ENCODE data around the gene PRPF38A. TPM values are rescaled to one million over a fixed set of nuclear protein-coding genes. Genes with fewer than 3 reads are reported as not detected.

PRPF38A gene
- total and polyA plus RNA-seq, 4 donors = 5.9 to 10.3 (median 8.6) TPM

GRCh38 chr1:52366517-52366827 is 37.9 kb upstream of the PRPF38A start:
- Histone ChIP-seq H3K4me3 (ENCODE audit: low read depth in 1 of 3, low read length in 3 of 3) (peak overlapping the region; percentile 46 to 90 (median 59)), H3K9me3 (ENCODE audit: control insufficient read depth in 4 of 4, low read length in 3 of 4) (no peaks in the 10 kb centered on the region), H3K27me3 (ENCODE audit: control insufficient read depth in 4 of 4, insufficient read depth in 4 of 4, low read length in 3 of 4) (no peaks in the 10 kb centered on the region), H3K36me3 (ENCODE audit: control insufficient read depth in 4 of 4, insufficient read depth in 3 of 4, low read depth in 1 of 4, low read length in 3 of 4) (peaks cover 0 to 13% (median 9%) of the 10 kb centered on the region in 4 donors), H3K27ac (ENCODE audit: low read depth in 1 of 2, low read length in 2 of 2) (peak overlapping the region; percentile 72 to 90), H3K9ac (ENCODE audit: low read depth in 1 of 2, low read length in 2 of 2) (no peak overlapping the region), H3K4me1 (ENCODE audit: control insufficient read depth in 4 of 4, insufficient read depth in 4 of 4, low read length in 3 of 4) (peaks cover 4 to 24% (median 17%) of the 10 kb centered on the region in 4 donors)
- WGBS = 33% methylated on average over 8 of the region's 8 CpGs
- TF ChIP-seq HNF4G (IDR thresholded peaks at IDR 0.05) = no peak
- TF ChIP-seq HNF4A (conservative IDR thresholded peaks at IDR 0.05) = peak in 1 of 2 donors; percentile 13
- no peak for TF ChIP-seq ZBTB33 (IDR thresholded peaks at IDR 0.05)
- TF ChIP-seq RAD21 (IDR thresholded peaks at IDR 0.05) = no peak
- no peak for TF ChIP-seq REST (IDR thresholded peaks at IDR 0.05)
- no peak for DNase-seq (ENCODE audit: low spot score)

- 95% methylated on average over 5 of the region's 5 CpGs for WGBS
- Histone ChIP-seq H3K27ac (ENCODE audit: low read depth in 1 of 2, low read length in 2 of 2) (no peak overlapping the region), H3K4me1 (ENCODE audit: control insufficient read depth in 4 of 4, insufficient read depth in 4 of 4, low read length in 3 of 4) (peaks cover 4 to 24% (median 17%) of the 10 kb centered on the region in 4 donors)
These were observed 37.1 kb upstream of the PRPF38A start for GRCh38 chr1:52367272-52367671.

More at GRCh38 chr1:52367272-52367671, 37.1 kb upstream of the PRPF38A start:
- H3K36me3 ChIP-seq (ENCODE audit: control insufficient read depth in 4 of 4, insufficient read depth in 3 of 4, low read depth in 1 of 4, low read length in 3 of 4) = peaks cover 0 to 5% (median 2%) of the 10 kb centered on the region in 4 donors
- H3K27me3 ChIP-seq (ENCODE audit: control insufficient read depth in 4 of 4, insufficient read depth in 4 of 4, low read length in 3 of 4) = no peaks in the 10 kb centered on the region
- no peak for DNase-seq (ENCODE audit: low spot score)
- no peaks in the 10 kb centered on the region for H3K9me3 ChIP-seq (ENCODE audit: control insufficient read depth in 4 of 4, low read length in 3 of 4)
- H3K9ac ChIP-seq (ENCODE audit: low read depth in 1 of 2, low read length in 2 of 2) = no peak overlapping the region
- H3K4me3 ChIP-seq (ENCODE audit: low read depth in 1 of 3, low read length in 3 of 3) = no peak overlapping the region
- TF ChIP-seq GABPA (IDR thresholded peaks at IDR 0.05 in 1 of 2, conservative IDR thresholded peaks at IDR 0.05 in 1 of 2) = no peak
- TF ChIP-seq RAD21 (IDR thresholded peaks at IDR 0.05) = no peak
- no peak for TF ChIP-seq EGR1 (IDR thresholded peaks at IDR 0.05; ENCODE audit: low read depth in 2 of 2)
- no peak for TF ChIP-seq FOXA2 (IDR thresholded peaks at IDR 0.05)
- TF ChIP-seq ATF3 (IDR thresholded peaks at IDR 0.05) = no peak
- no peak for TF ChIP-seq TAF1 (conservative IDR thresholded peaks at IDR 0.05)
- no peak for TF ChIP-seq RXRA (IDR thresholded peaks at IDR 0.05)
- TF ChIP-seq CTCF (IDR thresholded peaks at IDR 0.05; ENCODE audit: low read depth, low read length, missing input control) = no peak
- no peak for TF ChIP-seq JUND (IDR thresholded peaks at IDR 0.05)
